Ishikawa (cell line): Measurements from ENCODE around the gene FERMT1.

Source experiments
- CEBPB ChIP-seq: IDR thresholded peaks from 2 replicates; pipeline ENCODE4 v1.6.1; 2012
- CREB1 ChIP-seq: IDR thresholded peaks from 2 replicates; pipeline ENCODE4 v1.6.1; 2012; ENCODE audit warnings: low read depth
- EGR1 ChIP-seq: IDR thresholded peaks from 2 replicates; pipeline ENCODE4 v1.6.1; 2012
- EP300 ChIP-seq: IDR thresholded peaks from 2 replicates; pipeline ENCODE4 v1.6.1; 2012; ENCODE audit warnings: borderline replicate concordance
- FOXM1 ChIP-seq: IDR thresholded peaks from 2 replicates; pipeline ENCODE4 v1.6.1; 2012; ENCODE audit warnings: low read depth, borderline replicate concordance
- MAX ChIP-seq: IDR thresholded peaks from 2 replicates; pipeline ENCODE4 v1.6.1; 2012
- NFIC ChIP-seq: IDR thresholded peaks from 2 replicates; pipeline ENCODE4 v1.6.1; 2012
- RAD21 ChIP-seq: IDR thresholded peaks from 2 replicates; pipeline ENCODE4 v1.6.1; 2012; ENCODE audit warnings: low read depth
- REST ChIP-seq: IDR thresholded peaks from 2 replicates; pipeline ENCODE4 v1.6.1; 2012; ENCODE audit warnings: low read depth, mild to moderate bottlenecking
- TAF1 ChIP-seq: IDR thresholded peaks from 2 replicates; pipeline ENCODE4 v1.6.1; 2012; ENCODE audit warnings: low read depth, mild to moderate bottlenecking
- TCF12 ChIP-seq: IDR thresholded peaks from 2 replicates; pipeline ENCODE4 v1.6.1; 2012; ENCODE audit warnings: low read depth
- USF1 ChIP-seq: IDR thresholded peaks from 2 replicates; pipeline ENCODE4 v1.6.1; 2012
- YY1 ChIP-seq: IDR thresholded peaks from 2 replicates; pipeline ENCODE4 v1.6.1; 2012; ENCODE audit warnings: low read depth
- ZBTB7A ChIP-seq: IDR thresholded peaks from 2 replicates; pipeline ENCODE4 v1.6.1; 2012; ENCODE audit warnings: low read depth

- TF ChIP-seq CREB1, result no peak
- no peak for TF ChIP-seq MAX
- no peak for TF ChIP-seq EP300
- no peak for TF ChIP-seq RAD21
- no peak for TF ChIP-seq TAF1
- no peak for TF ChIP-seq USF1
- no peak for TF ChIP-seq CEBPB
- TF ChIP-seq ZBTB7A, result no peak
- no peak for TF ChIP-seq REST
- no peak for TF ChIP-seq NFIC
- TF ChIP-seq YY1, result no peak
- TF ChIP-seq FOXM1, result no peak
- no peak for TF ChIP-seq EGR1
- TF ChIP-seq TCF12, result no peak
Measured at GRCh38 chr20:6081236-6081635, 41.6 kb downstream of the FERMT1 start.
